ENCODE data around the gene PPARA. TPM values are rescaled to one million over a fixed set of nuclear protein-coding genes. Genes with fewer than 3 reads are reported as not detected.

The PPARA gene
- total and polyA plus RNA-seq, 2 experiments from 2014 or later: 8.7 to 14.4 TPM

GRCh38 chr22:46251816-46252380 is 101.6 kb downstream of the PPARA start:
- 93% methylated on average over 9 of the region's 9 CpGs for WGBS, 2 experiments (ENCODE audit: low coverage in 1 of 2, low lambda C conversion rate in 2 of 2, missing lambda C conversion rate in 2 of 2)
- TF ChIP-seq EZH2 (IDR thresholded peaks at IDR 0.05; ENCODE audit: insufficient read depth, poor library complexity, severe bottlenecking): no peak
- TF ChIP-seq EZH2phosphoT487 (IDR thresholded peaks at IDR 0.05; ENCODE audit: insufficient read depth, low read depth): no peak

GRCh38 chr22:46256358-46256958 is 106.1 kb downstream of the PPARA start:
- in situ Hi-C loops (cut with MboI): no loop called here
- Histone ChIP-seq H3K9me3 (ENCODE audit: low read depth) (no peaks in the 10 kb centered on the region), H3K4me2 (ENCODE audit: unreplicated experiment) (no peak overlapping the region), H3K9ac (no peak overlapping the region), H3K36me3 (ENCODE audit: low read depth) (no peaks in the 10 kb centered on the region), H4K20me1 (ENCODE audit: insufficient read depth) (no peaks in the 10 kb centered on the region), H3K9me2 (ENCODE audit: insufficient read depth) (no peaks in the 10 kb centered on the region), H3K79me2 (ENCODE audit: insufficient read depth) (no peaks in the 10 kb centered on the region), H3K4me1 (ENCODE audit: insufficient read depth) (peaks cover 5% of the 10 kb centered on the region; the same call in 1 of the 2 replicates), H3K27me3 (replicated peaks; ENCODE audit: insufficient read depth) (peaks cover 3% of the 10 kb centered on the region; the same call in 1 of the 2 replicates), H2AFZ (no peak overlapping the region), H3K27ac (no peak overlapping the region), H3K4me3 (no peak overlapping the region), H3F3A (ENCODE audit: insufficient read depth) (peaks cover 3% of the 10 kb centered on the region)
- WGBS, 2 experiments (ENCODE audit: low coverage in 1 of 2, low lambda C conversion rate in 2 of 2, missing lambda C conversion rate in 2 of 2): 82 to 88% methylated on average over 8 of the region's 8 CpGs
- no peak for DNase-seq
- TF ChIP-seq EZH2phosphoT487 (IDR thresholded peaks at IDR 0.05; ENCODE audit: insufficient read depth, low read depth) (no peak), EZH2 (IDR thresholded peaks at IDR 0.05; ENCODE audit: insufficient read depth, poor library complexity, severe bottlenecking) (no peak)

More at GRCh38 chr22:46251816-46252380, 101.6 kb downstream of the PPARA start:
- no peaks in the 10 kb centered on the region for H3K27me3 ChIP-seq (replicated peaks; ENCODE audit: insufficient read depth)
- in situ Hi-C loops (cut with MboI): no loop called here
- no peaks in the 10 kb centered on the region for H3K36me3 ChIP-seq (ENCODE audit: low read depth)
- H3K79me2 ChIP-seq (ENCODE audit: insufficient read depth): 0 out of 2 replicates have a peak, but pooled peaks cover 5% of the 10 kb centered on the region
- H3F3A ChIP-seq (ENCODE audit: insufficient read depth): peaks cover 3% of the 10 kb centered on the region
- DNase-seq: no peak
- peaks cover 11% of the 10 kb centered on the region for H3K4me1 ChIP-seq (ENCODE audit: insufficient read depth)
- H3K9me3 ChIP-seq (ENCODE audit: low read depth): no peaks in the 10 kb centered on the region
- H3K4me3 ChIP-seq: peak overlapping the region; percentile 74; the same call in 1 of the 2 replicates
- H3K4me2 ChIP-seq (ENCODE audit: unreplicated experiment): no peak overlapping the region
- no peak overlapping the region for H3K9ac ChIP-seq
- no peaks in the 10 kb centered on the region for H3K9me2 ChIP-seq (ENCODE audit: insufficient read depth)
- 0 out of 2 replicates have a peak overlapping the region, but pooled peaks have one; percentile 74 for H2AFZ ChIP-seq
- no peaks in the 10 kb centered on the region for H4K20me1 ChIP-seq (ENCODE audit: insufficient read depth)
- no peak overlapping the region for H3K27ac ChIP-seq

GRCh38 chr22:46259374-46259773 is 109.0 kb downstream of the PPARA start:
- in situ Hi-C loops (cut with MboI): no loop called here
- H3K4me2 ChIP-seq (ENCODE audit: unreplicated experiment): no peak overlapping the region
- H3K4me1 ChIP-seq (ENCODE audit: insufficient read depth): no peaks in the 10 kb centered on the region
- H3K9me2 ChIP-seq (ENCODE audit: insufficient read depth): no peaks in the 10 kb centered on the region
- no peaks in the 10 kb centered on the region for H3F3A ChIP-seq (ENCODE audit: insufficient read depth)
- 71 to 76% methylated on average over 12 of the region's 12 CpGs for WGBS, 2 experiments (ENCODE audit: low coverage in 1 of 2, low lambda C conversion rate in 2 of 2, missing lambda C conversion rate in 2 of 2)
- H4K20me1 ChIP-seq (ENCODE audit: insufficient read depth): no peaks in the 10 kb centered on the region
- DNase-seq: no peak
- H3K36me3 ChIP-seq (ENCODE audit: low read depth): no peaks in the 10 kb centered on the region
- TF ChIP-seq EZH2phosphoT487 (IDR thresholded peaks at IDR 0.05; ENCODE audit: insufficient read depth, low read depth): no peak
- TF ChIP-seq EZH2 (IDR thresholded peaks at IDR 0.05; ENCODE audit: insufficient read depth, poor library complexity, severe bottlenecking): no peak
- no peak overlapping the region for H2AFZ ChIP-seq
- H3K27me3 ChIP-seq (replicated peaks; ENCODE audit: insufficient read depth): peaks cover 3% of the 10 kb centered on the region; the same call in 1 of the 2 replicates
- H3K79me2 ChIP-seq (ENCODE audit: insufficient read depth): no peaks in the 10 kb centered on the region
- H3K4me3 ChIP-seq: no peak overlapping the region
- no peak overlapping the region for H3K9ac ChIP-seq
- no peaks in the 10 kb centered on the region for H3K9me3 ChIP-seq (ENCODE audit: low read depth)
- no peak overlapping the region for H3K27ac ChIP-seq

GRCh38 chr22:46260038-46260437 is 109.7 kb downstream of the PPARA start:
- TF ChIP-seq EZH2phosphoT487 (IDR thresholded peaks at IDR 0.05; ENCODE audit: insufficient read depth, low read depth) (no peak), EZH2 (IDR thresholded peaks at IDR 0.05; ENCODE audit: insufficient read depth, poor library complexity, severe bottlenecking) (no peak)
- in situ Hi-C loops (cut with MboI): no loop called here
- H3K27me3 ChIP-seq (replicated peaks; ENCODE audit: insufficient read depth): peaks cover 3% of the 10 kb centered on the region; the same call in 1 of the 2 replicates
- WGBS, 2 experiments (ENCODE audit: low coverage in 1 of 2, low lambda C conversion rate in 2 of 2, missing lambda C conversion rate in 2 of 2): 65 to 76% methylated on average over 6 of the region's 6 CpGs
- no peaks in the 10 kb centered on the region for H3K36me3 ChIP-seq (ENCODE audit: low read depth)
- no peak for DNase-seq
- no peaks in the 10 kb centered on the region for H3K9me2 ChIP-seq (ENCODE audit: insufficient read depth)
- no peaks in the 10 kb centered on the region for H3F3A ChIP-seq (ENCODE audit: insufficient read depth)
- H3K4me2 ChIP-seq (ENCODE audit: unreplicated experiment): no peak overlapping the region
- H3K4me3 ChIP-seq: no peak overlapping the region
- H3K9ac ChIP-seq: no peak overlapping the region
- H4K20me1 ChIP-seq (ENCODE audit: insufficient read depth): no peaks in the 10 kb centered on the region
- H3K79me2 ChIP-seq (ENCODE audit: insufficient read depth): no peaks in the 10 kb centered on the region
- no peak overlapping the region for H2AFZ ChIP-seq
- no peaks in the 10 kb centered on the region for H3K4me1 ChIP-seq (ENCODE audit: insufficient read depth)
- H3K9me3 ChIP-seq (ENCODE audit: low read depth): no peaks in the 10 kb centered on the region
- no peak overlapping the region for H3K27ac ChIP-seq

Data from GM23248 (cell line).